Cardiac fibroblast (primary cell): ENCODE results near the gene APBA2.

Experiments used
- DNase-seq, 2 donors: peaks; one replicate each; pipeline versions ENCODE4 v3.0.0 to v3.0.0-alpha.2; 2010; ENCODE audit warnings: low read depth in 2 of 2
- H3K4me3 ChIP-seq, 2 donors: replicated peaks in 1 of 2; 1 replicate in 1 of 2; 2 replicates in 1 of 2; pipeline ENCODE4 v1.5.1; 2011; ENCODE audit warnings: low read depth in 2 of 2, low read length in 2 of 2, mild to moderate bottlenecking in 2 of 2, moderate library complexity in 1 of 2
- CTCF ChIP-seq: IDR thresholded peaks from one replicate; pipeline ENCODE4 v1.5.1; 2011; ENCODE audit warnings: low read depth, mild to moderate bottlenecking, low read length, inconsistent platforms

The APBA2 gene

GRCh38 chr15:28909958-28910500, 24.3 kb downstream of the APBA2 start:
- DNase-seq, result no peak
- H3K4me3 ChIP-seq, result no peak overlapping the region
- TF ChIP-seq CTCF, result no peak

- no peak overlapping the region for H3K4me3 ChIP-seq
- DNase-seq, result no peak
- TF ChIP-seq CTCF, result no peak
These were observed 25.6 kb downstream of the APBA2 start for GRCh38 chr15:28911310-28911931.

- TF ChIP-seq CTCF, result no peak
- H3K4me3 ChIP-seq, result no peak overlapping the region
- DNase-seq, result peak in 1 of 2 donors; percentile 5
These were observed 26.6 kb downstream of the APBA2 start for GRCh38 chr15:28912422-28912821.

- TF ChIP-seq CTCF, result peak; percentile 15
- no peak overlapping the region for H3K4me3 ChIP-seq
- no peak for DNase-seq
These were observed 27.5 kb downstream of the APBA2 start for GRCh38 chr15:28913171-28913765.

- no peak for TF ChIP-seq CTCF
- DNase-seq, result no peak
- no peak overlapping the region for H3K4me3 ChIP-seq
These were observed 28.3 kb downstream of the APBA2 start for GRCh38 chr15:28914046-28914445.

GRCh38 chr15:28914483-28915023, 28.8 kb downstream of the APBA2 start:
- no peak for TF ChIP-seq CTCF
- H3K4me3 ChIP-seq, result no peak overlapping the region

More at GRCh38 chr15:28914483-28915023, 28.8 kb downstream of the APBA2 start:
- no peak for DNase-seq
